GM21515 (cell line): ENCODE results near the gene KCNJ2.

Source experiments
- ATAC-seq: cut with Tn5 transposase; IDR thresholded peaks from one replicate; pipeline ENCODE4 v1.9.1; 2021; ENCODE audit not compliant: unreplicated experiment

KCNJ2 gene

DNA sequence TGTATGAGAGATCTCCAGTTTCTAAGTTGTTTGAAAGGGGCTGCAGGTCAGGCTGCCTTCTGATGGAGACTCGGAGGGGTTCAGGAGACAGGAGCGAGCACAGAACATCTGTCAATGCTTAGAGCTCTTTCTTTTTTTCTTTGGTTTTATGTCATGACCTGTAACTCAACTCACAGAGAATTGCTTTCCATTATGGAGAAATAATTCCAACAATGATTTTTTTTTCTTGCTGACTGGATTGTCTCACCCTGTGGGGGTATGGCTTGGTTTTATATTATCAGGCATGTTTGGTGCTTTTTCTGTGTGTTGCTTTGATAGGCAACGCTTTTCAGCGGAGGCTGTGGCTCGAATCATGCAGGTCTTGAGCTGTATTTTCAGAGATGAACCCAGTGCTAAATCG is 10.7 kb upstream of the KCNJ2 start:
- no peak for ATAC-seq

DNA sequence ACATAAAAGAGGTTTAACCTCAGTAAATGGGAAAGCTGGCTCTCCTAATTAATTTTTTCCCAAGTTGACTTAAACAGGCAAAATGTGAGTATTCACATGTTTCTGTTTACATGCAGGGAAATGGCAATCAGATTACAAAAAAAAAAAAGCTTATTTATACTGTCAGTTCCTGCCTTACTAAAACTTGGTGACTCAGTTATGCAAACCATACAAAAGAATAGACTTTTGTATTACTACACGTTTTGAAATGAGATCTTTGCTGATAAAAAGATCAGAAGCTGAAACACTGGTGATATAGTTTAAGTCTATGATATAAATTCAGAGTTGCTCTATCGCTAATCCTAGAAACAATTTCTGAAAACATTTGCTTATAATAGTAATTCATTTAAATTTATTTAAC is 9.4 kb upstream of the KCNJ2 start:
- ATAC-seq, result no peak

DNA sequence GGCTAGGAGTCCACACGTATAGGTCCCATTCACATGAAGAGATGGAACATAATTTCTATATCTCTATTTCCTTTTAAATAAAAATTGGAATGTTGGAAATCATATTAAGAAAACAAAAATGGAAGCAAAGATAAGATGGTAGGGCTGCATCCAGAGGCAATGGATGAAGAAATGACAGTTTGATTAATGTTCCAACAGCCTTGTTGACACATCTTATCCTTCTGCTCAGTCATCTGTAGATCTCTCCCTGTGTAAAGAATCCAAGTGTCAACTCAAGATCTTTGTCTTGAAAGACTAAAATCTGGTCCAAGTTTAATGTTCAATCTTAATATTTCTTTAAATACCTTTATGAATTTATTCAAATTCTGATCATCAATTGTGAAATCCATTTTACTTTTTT is 7.8 kb upstream of the KCNJ2 start:
- no peak for ATAC-seq

DNA sequence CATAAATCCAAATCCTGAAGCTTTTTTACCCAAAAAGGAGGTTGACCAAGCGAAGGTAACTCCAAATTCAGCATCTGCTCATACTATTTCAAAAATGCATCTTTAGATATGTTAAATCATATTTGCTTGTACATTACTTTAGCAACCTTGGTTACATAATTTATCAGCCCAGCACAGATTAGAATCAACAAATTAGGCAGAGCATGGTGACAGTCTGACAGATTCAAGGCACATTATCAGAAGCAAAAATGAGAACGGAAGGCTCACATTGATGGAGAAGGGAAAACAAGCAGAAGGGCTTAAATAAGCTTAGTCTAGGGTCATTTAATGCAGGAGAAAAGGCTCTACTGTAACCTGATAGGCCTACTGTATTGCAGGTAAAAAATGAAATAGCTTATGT is 3.9 kb upstream of the KCNJ2 start:
- no peak for ATAC-seq

DNA sequence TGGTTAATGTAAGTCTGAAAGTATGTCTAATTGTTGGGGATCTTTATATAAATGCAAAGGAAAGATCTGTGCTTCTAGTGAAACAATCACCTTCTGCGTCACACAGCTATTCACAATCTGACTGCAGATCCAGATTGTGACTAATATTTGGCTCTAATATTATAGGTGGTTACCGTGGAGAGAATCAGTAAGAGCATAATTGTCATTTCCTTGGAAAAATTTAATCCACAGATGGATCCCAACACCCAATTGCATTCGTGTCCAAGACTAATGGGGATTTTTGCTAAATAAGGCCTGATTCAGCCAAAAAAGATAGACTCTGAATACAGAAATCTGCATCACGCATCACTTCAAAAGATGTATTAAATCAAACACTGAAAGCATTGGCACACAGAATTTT is 2.7 kb upstream of the KCNJ2 start:
- ATAC-seq, result no peak

DNA sequence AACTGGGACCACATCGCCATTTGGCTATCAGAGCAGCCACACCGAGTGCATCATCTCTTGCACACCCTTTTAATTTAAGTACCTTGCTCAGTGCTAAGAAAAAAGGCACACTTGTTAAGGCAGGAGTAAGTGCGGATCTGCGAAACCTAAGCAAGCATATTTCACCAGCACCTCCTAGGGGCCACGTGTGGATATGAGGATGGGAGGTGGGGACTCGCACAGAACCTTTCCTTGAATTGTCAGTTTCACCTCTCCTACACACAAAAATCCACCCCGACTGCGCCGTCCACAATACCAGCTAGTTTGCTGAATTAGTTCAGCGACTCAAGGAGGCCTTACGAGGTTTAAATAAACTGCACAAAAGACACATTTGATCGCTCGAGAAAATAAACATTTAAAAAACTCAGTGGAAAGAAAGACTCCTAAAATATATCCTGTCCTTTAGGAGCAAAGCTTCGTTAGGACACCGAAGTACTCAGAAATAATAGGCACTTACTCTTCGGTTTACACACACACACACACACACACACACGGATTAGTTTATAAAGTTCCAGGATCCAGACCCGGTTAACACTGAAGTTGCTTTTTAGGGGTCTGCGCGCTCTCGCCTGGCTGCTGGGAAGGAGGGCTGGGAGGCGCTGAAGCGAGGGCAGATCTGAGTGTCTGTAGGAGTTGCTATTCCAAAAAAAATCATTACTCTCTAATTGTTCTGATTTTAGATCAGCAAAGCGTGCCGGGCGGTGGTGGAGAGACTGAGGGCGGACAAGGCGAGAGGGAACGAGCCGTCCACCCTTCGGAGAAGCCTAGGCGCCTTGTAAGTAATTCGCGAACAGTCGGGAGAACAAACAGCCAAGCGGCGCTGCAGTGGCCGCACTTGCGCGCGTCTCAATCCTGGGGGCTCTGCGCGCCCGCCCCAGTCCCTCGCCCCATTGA is 1.0 kb upstream of the KCNJ2 start:
- ATAC-seq, result peak; percentile 20

DNA sequence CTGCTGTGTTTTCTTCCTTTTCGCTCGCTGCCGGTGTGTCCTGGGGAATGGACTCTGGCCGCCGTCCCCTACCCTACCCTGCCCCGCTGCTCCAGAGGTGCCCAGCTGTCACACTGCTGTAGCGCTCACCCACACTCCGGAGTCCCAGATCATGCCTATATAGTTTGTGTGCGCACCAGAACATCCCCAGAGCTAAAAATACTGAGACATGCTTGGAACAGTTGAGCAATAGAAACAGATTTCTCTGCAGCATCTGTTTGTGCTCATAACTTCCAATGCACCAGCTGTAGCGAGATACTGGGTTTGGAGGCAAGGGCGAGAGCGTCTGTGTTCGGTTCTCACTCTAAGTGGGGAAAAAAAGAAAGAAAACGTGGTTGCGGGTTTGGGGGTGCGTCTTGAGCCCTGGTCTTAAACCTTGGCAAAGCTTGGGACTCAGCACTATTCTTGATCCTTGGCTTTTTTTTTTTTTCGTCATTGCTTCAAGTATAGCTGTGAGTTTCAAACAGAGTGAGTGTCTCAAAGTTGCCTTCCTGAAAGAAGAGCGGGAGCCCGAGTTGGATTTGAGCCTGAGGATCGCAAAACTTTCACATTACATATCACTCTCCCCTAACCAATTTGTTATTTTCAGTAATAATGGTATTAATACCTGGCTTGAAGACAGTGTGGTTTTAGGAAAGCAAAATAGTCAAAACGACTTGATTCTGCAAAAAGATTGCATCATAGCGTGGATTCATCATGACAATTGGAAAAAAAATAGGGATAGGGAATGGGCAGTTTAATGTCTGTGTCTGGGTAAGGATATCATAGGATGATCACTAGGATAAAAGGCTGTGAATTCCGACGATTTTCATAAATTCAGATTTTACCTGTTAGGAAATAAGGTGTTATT is 621 bp downstream of the KCNJ2 start:
- no peak for ATAC-seq

DNA sequence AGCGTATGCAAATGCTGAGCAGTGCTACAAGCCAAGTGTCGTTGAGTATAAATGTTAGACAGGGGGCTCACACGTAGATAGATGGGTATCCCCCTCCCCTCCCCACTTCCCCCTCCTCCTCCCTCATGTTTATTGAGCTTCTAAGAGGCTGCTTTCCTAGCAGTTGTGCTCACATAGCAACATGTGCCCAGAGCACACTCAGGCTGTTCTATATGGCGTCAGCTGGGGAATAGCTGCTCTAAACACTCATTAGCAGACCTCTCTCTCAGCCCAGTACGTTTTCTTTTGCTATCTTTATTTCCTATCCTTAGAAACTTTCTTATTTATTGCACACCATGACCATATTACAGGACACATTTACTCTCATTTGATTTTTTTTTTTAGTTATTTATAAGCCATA is 1.8 kb downstream of the KCNJ2 start:
- no peak for ATAC-seq

DNA sequence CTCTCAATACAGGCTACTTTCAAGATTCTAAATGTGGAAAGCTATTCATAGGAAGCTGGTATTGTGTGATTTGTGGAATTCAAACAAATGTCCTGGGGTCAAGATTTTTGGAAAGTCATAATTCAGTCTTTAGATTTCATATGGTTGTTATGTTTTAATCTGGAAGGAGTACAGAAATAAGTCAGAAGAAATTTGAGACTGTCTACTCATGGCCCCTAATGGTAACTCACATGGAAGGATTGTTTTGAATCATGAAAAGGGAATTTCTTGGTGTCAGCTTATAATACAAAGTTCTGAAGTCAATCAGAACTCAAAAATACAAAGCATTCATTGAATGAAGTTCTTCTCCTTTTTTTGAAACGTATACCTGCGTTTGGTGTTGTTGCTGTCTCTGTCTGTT is 3.1 kb downstream of the KCNJ2 start:
- ATAC-seq, result no peak

DNA sequence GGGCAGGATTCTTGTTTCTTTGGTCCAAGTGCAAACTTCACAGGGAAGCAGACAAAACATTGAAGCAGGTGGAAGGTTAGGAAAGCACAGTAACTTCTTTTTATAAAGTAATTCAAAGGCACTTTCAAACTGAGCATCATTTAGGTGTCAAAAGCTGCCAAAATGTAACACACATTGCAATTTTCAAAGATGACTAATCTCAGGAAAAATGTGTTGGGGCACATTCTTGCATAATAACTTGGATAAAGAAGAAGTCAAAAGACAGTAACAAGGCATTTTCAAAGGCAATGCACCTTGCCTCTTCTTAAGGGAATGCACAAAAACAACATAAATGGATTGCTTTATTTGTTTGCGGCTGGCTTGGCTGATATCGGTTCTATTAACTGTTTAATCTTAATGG is 3.6 kb downstream of the KCNJ2 start:
- ATAC-seq, result no peak

DNA sequence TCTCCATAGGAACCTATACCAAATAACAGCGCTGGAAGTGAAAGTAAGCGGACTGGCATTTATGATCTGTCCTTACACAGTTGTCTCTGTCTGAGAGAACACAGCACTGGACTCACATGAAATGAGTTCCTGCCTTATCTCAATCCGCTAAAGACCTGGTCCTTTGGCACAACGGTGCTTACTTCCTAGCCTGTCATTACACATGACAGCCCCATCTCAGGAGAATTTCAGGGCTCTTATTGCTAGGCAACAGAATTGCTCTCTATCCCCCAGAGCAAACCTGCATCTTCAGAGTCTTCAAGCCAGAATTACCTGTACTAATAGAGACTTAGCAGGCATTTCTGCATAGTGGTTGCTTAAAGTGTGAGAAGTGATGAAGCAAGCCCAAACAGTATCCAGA is 4.3 kb downstream of the KCNJ2 start:
- no peak for ATAC-seq

DNA sequence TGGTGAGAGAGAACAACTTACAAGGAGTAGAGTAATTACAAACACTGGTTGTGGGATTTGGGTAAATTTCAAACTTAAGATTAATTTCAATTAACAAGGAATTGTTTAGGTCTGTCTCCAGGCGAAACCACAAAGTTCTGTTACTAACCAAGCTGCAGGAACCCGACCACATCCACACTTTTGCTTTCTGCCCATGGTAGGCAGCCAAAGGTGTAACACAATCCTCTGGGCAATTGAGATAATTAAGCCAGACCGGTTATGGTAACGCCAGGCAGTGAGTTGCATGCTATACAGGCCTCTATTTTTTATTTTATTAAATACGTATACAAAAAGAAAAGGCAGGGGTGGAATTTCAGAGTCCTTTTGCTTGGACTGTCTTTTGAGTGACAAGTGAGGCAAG is 12.0 kb downstream of the KCNJ2 start:
- ATAC-seq, result no peak

DNA sequence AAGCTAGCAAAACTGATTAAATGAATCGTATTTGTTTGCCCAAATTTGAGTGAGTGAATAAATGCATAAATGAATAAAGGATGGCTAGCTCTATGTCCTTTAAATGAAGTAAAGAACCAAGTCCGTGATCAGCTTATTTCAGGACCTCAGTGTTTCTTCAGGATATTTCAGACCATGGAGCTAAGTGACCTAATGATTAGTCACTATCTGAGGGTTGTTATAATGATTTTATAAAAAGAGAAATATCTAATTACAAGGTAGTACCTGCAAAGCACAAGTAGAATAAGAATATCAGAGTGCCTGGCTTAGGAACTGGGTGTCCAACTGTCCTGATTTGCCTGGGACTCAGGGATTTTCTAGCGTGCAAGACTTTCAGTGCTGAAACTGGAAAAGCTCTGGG is 12.5 kb downstream of the KCNJ2 start:
- no peak for ATAC-seq

DNA sequence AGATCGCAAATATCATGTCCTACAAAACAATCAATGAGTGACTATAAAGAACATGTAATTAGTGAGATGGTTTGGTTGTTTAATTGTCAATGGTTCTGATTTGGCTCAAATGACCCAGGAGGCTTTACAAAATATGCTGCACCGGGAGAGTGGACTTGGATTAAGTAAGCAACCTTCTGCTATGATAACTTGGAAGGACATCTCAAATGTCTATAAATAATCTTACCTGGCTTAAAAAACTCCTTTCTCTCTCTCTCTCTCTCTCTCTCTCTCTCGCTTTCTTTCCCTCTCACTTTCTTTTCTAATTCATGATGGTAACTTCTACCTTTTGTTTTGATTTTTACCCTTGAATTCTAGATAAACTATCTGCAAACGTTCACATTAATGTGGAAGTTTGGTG is 14.2 kb downstream of the KCNJ2 start:
- ATAC-seq, result no peak

DNA sequence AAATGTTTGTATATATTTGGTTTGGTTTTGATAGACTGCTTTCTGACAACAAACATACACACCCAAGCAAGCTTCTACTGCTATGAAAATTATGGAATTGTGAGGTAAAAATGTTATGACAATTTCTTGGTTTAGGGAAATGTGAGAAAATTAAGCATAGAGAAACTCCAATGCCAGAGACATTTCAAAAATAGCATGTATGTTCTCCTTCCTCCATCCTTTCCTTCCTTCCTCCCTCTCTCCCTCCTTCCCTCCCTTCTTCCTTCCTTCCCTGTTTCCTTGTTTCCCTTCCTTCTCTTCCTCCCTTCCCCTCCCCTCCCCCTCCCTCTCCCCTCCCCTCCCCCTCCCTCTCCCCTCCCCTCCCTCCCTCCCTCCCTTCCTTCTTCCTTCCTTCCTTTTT is 14.9 kb downstream of the KCNJ2 start:
- no peak for ATAC-seq

DNA sequence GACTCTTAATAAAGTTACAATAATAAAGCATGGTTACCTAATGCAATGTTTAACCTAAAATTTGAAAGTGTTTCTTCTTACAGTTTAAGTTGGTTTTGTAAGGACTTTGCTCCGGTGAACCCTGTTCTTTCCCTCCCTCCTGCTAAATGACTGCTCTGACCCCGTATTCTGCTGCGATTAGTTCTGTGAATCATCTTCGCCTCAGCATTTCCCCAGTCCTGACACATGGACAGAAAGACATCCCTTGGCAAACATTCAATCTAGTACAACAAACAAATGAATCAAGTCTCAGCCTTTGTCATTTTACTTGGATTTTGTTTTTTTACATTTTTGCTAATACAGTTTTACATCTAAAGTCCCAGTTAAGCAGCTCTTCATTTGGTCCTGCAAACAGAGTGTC is 15.4 kb downstream of the KCNJ2 start:
- no peak for ATAC-seq

DNA sequence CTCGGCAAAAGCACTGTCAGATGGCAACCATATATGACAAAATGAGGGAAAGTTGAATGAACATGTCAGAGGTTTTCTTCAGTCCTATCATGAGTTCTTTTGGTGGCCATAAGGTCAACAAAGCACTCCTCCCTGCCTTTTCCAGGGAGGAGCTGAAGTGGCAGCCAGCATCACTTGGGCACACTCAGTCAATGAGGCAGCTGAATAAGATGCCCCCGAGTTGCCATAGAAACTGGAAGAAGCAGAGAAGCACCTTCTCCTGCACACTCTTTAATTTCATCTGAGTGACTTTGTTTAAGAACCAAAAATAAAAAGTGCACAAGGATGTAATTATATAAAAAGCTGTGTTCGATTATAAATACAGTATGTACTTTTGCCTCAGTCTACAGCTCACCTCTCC is 16.0 kb downstream of the KCNJ2 start:
- no peak for ATAC-seq

DNA sequence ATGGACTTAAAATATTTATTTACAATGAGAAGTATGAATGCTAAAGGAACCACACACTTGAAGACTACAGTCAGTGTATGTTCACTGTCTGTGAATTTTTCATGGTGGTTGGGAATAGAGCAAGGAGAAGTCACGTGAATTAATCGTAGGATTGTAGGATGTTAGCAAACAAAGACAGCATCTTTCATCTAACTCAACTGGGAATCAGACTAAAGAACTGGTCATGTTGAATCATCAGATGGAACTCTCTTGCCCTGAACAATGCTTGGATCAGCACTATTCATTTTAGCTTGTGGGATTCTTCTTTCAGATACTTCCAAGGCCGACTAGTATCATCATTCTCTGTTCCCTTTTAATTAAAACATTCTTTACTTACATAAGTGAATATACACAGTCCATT is 18.1 kb downstream of the KCNJ2 start:
- ATAC-seq, result no peak

DNA sequence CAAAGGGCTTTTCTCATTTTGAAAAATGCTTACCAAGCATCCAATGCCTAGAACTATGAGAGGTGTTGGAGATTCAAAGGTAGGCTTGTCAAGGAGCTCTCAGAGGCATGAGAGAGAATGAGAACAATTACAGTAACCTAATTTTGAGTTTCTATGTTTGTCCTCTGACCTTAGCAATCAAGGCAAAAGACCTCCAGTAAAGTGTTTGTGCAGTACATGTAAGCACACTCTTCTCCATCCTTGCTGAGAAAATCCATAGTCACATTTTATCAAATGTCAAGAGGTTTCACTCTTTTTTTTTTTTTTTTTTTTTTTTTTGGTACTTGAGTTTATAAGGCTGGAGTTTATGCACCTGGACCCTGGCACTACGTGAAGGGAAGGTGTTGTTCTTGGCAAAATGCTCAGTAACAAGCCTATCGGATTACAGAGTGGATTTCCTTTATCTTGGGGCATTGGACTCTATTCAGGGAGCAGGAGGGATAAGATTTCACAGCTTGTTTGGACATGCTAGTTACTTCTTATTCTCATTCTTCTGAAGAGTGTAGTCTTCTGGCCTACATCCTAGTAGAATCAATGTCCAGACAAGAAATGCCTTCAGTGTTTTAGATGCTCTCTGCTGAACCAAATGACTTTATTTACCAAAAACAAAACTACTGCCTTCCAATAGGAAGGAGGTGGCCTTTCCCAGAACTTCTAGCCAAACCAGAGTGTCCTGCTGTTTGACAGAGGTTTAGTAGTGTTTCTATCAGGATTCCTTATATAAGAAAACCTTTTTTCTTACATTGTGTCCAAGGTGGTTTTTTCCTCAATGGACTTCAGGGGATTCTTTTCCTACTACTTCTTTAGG is 21.9 kb downstream of the KCNJ2 start:
- ATAC-seq, result no peak

DNA sequence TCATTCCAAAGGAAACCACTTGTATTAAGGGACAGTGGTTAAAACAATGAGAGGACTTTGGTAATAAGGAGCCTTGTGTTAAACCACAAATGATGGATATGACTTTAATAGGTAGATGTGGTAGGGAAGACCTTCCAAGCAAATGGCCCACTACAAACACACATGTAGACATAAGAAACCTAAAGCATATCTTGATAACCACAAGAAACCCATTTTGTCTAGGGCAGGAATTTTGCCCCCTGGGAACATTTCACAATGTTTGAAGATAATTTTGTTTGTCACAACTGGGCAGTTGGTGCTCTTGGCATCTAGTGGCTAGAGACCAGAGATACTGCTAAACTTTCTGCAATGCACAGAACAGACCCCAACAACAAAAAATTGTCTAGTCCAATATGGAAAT is 25.8 kb downstream of the KCNJ2 start:
- no peak for ATAC-seq

DNA sequence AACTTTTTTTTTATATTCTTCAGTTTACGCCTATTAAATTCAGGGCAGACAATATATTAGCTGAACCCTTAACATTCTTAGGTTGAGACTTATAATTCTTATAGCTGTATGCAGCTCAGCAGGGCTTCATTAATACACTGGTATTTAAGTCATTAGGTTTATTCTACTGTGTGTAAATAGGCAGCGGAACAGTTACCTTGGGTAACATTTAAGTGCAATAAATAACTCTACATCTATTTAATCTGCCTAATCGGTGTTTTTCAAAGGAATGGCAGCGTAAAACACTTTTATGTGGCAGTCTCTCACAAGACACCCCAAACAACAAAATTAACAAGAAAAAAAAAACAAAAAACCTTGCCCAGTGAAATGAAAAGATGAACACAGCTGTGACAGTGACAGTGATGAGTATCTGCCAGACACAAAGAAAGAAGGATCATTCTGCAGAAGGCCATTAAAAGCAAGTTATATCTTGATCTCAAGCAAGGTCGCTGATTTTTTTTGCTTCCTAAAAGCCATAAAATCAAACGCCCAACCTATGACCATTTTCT is 32.6 kb downstream of the KCNJ2 start:
- ATAC-seq, result no peak
